ENCODE measurements around the gene RAB9A. TPM values are rescaled to one million over a fixed set of nuclear protein-coding genes. Genes with fewer than 3 reads are reported as not detected.

Gene RAB9A
- total and polyA plus RNA-seq, 10 of the 15 experiments (the other 5 are each of a cell fraction or from before 2014, with no cell fraction given): 42.1 to 142 (median 49.9) TPM

- FAIRE-seq (no peak), ATAC-seq (no peak), DNase-seq (ENCODE audit: low read depth, low spot score) (no peak)
- POLR2A ChIA-PET: no interaction called here
- no peak overlapping the region for H3K4me2 ChIP-seq (ENCODE audit: control insufficient read depth, insufficient read depth)
- CTCF ChIA-PET: interaction anchor here (0.7 to 3.0 kb wide), 4 partner anchors 24 to 71 kb away, joined by 3 to 23 read pairs (median 14); partner anchors contain the start of genes OFD1 and TRAPPC2
- intact Hi-C loops (cut with micrococcal nuclease; ENCODE audit: unreplicated experiment): loop anchor here (10.0 kb wide), 1 partner anchor 719 kb away; no protein-coding TSS in a partner anchor
- 69% methylated on average over 3 of the region's 3 CpGs for WGBS (ENCODE audit: insufficient coverage, insufficient replicate concordance, low lambda C conversion rate, missing lambda C conversion rate)
- peaks cover 4% of the 10 kb centered on the region for H3K79me2 ChIP-seq (ENCODE audit: control insufficient read depth, insufficient read depth, low read length)
- RAD21 ChIA-PET (ENCODE audit: unreplicated experiment): interaction anchor here (1.2 to 3.1 kb wide), 4 partner anchors 28 to 364 kb away, joined by 3 to 38 read pairs (median 7); no protein-coding TSS in a partner anchor
- no peak overlapping the region for H3K4me3 ChIP-seq
- no peaks in the 10 kb centered on the region for H4K20me1 ChIP-seq (ENCODE audit: control insufficient read depth, insufficient read depth)
- no peak for TF ChIP-seq NFIC (IDR thresholded peaks at IDR 0.05; ENCODE audit: low read depth, low read length)
- no peak for TF ChIP-seq CBX5 (IDR thresholded peaks at IDR 0.05; ENCODE audit: low read depth)
- H3K27ac ChIP-seq (ENCODE audit: control insufficient read depth, insufficient read depth): no peak overlapping the region
- H2AFZ ChIP-seq (ENCODE audit: control insufficient read depth, low read depth, low read length): no peak overlapping the region
- SMC1A ChIA-PET (ENCODE audit: uncharacterized antibody, unreplicated experiment): interaction anchor here (0.9 to 6.5 kb wide), 4 partner anchors 15 to 82 kb away, joined by 3 to 115 read pairs (median 46); partner anchors contain the start of genes OFD1 and TRAPPC2
- BruUV-seq (replicated peaks): no TSS peak
- peaks cover 0 to 4% of the 10 kb centered on the region in 2 experiments; a peak in 1 of 4 replicates for H3K36me3 ChIP-seq (ENCODE audit: control insufficient read depth in 2 of 2, insufficient read depth in 2 of 2, low read length in 1 of 2)
- in situ Hi-C loops (cut with MboI): loop anchor here (25.0 kb wide), 1 partner anchor 702 kb away; no protein-coding TSS in a partner anchor
- no peaks in the 10 kb centered on the region for H3K27me3 ChIP-seq (replicated peaks in 1 of 2; ENCODE audit: control insufficient read depth in 2 of 2, insufficient read depth in 2 of 2, low read length in 1 of 2)
- H3K9me3 ChIP-seq (replicated peaks; ENCODE audit: control insufficient read depth, insufficient read depth, low read length): no peaks in the 10 kb centered on the region
- H3K9ac ChIP-seq (ENCODE audit: control insufficient read depth, insufficient read depth, low read length): no peak overlapping the region
- H3K4me1 ChIP-seq (ENCODE audit: control insufficient read depth, insufficient read depth, low read length): peaks cover 23% of the 10 kb centered on the region
Observed at GRCh38 chrX:13664020-13664419, 24.9 kb upstream of the RAB9A start.

- DNase-seq (ENCODE audit: low read depth, low spot score) (no peak), FAIRE-seq (no peak), ATAC-seq (no peak)
- intact Hi-C loops (cut with micrococcal nuclease; ENCODE audit: unreplicated experiment) (loop anchor here (10.0 kb wide), 1 partner anchor 722 kb away; no protein-coding TSS in a partner anchor), in situ Hi-C loops (cut with MboI) (loop anchor here (25.0 kb wide), 1 partner anchor 705 kb away; no protein-coding TSS in a partner anchor)
- Histone ChIP-seq H3K4me1 (ENCODE audit: control insufficient read depth, insufficient read depth, low read length) (peaks cover 40% of the 10 kb centered on the region), H4K20me1 (ENCODE audit: control insufficient read depth, insufficient read depth) (no peaks in the 10 kb centered on the region), H3K79me2 (ENCODE audit: control insufficient read depth, insufficient read depth, low read length) (peaks cover 5% of the 10 kb centered on the region; the same call in 1 of the 2 replicates), H3K27ac (ENCODE audit: control insufficient read depth, insufficient read depth) (no peak overlapping the region), H3K36me3 (ENCODE audit: control insufficient read depth in 2 of 2, insufficient read depth in 2 of 2, low read length in 1 of 2) (peaks cover 0 to 4% of the 10 kb centered on the region in 2 experiments; a peak in 1 of 4 replicates), H2AFZ (ENCODE audit: control insufficient read depth, low read depth, low read length) (no peak overlapping the region), H3K27me3 (replicated peaks in 1 of 2; ENCODE audit: control insufficient read depth in 2 of 2, insufficient read depth in 2 of 2, low read length in 1 of 2) (no peaks in the 10 kb centered on the region), H3K9me3 (replicated peaks; ENCODE audit: control insufficient read depth, insufficient read depth, low read length) (no peaks in the 10 kb centered on the region), H3K4me3 (no peak overlapping the region), H3K4me2 (ENCODE audit: control insufficient read depth, insufficient read depth) (no peak overlapping the region; the same call in 1 of the 2 replicates), H3K9ac (ENCODE audit: control insufficient read depth, insufficient read depth, low read length) (no peak overlapping the region)
- no TSS peak for BruUV-seq (replicated peaks)
- TF ChIP-seq CHD2 (IDR thresholded peaks at IDR 0.05; ENCODE audit: borderline replicate concordance, low read depth, low read length) (no peak), POLR2A (IDR thresholded peaks at IDR 0.05; ENCODE audit: low read depth, low read length) (no peak), SRF (IDR thresholded peaks at IDR 0.05; ENCODE audit: low read depth in 2 of 2, low read length in 2 of 2) (no peak), IRF4 (IDR thresholded peaks at IDR 0.05; ENCODE audit: low read depth, low read length) (no peak), BMI1 (IDR thresholded peaks at IDR 0.05; ENCODE audit: borderline replicate concordance) (no peak), RUNX3 (IDR thresholded peaks at IDR 0.05; ENCODE audit: low read length) (no peak), ATF2 (IDR thresholded peaks at IDR 0.05; ENCODE audit: low read length) (no peak), HDAC6 (IDR thresholded peaks at IDR 0.05; ENCODE audit: unreplicated experiment) (no peak)
- TF ChIP-seq, protein P1, sequence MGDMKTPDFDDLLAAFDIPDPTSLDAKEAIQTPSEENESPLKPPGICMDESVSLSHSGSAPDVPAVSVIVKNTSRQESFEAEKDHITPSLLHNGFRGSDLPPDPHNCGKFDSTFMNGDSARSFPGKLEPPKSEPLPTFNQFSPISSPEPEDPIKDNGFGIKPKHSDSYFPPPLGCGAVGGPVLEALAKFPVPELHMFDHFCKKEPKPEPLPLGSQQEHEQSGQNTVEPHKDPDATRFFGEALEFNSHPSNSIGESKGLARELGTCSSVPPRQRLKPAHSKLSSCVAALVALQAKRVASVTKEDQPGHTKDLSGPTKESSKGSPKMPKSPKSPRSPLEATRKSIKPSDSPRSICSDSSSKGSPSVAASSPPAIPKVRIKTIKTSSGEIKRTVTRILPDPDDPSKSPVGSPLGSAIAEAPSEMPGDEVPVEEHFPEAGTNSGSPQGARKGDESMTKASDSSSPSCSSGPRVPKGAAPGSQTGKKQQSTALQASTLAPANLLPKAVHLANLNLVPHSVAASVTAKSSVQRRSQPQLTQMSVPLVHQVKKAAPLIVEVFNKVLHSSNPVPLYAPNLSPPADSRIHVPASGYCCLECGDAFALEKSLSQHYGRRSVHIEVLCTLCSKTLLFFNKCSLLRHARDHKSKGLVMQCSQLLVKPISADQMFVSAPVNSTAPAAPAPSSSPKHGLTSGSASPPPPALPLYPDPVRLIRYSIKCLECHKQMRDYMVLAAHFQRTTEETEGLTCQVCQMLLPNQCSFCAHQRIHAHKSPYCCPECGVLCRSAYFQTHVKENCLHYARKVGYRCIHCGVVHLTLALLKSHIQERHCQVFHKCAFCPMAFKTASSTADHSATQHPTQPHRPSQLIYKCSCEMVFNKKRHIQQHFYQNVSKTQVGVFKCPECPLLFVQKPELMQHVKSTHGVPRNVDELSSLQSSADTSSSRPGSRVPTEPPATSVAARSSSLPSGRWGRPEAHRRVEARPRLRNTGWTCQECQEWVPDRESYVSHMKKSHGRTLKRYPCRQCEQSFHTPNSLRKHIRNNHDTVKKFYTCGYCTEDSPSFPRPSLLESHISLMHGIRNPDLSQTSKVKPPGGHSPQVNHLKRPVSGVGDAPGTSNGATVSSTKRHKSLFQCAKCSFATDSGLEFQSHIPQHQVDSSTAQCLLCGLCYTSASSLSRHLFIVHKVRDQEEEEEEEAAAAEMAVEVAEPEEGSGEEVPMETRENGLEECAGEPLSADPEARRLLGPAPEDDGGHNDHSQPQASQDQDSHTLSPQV (IDR thresholded peaks at IDR 0.05): no peak
- ChIA-PET RAD21 (ENCODE audit: unreplicated experiment) (interaction anchor here (1.0 to 6.4 kb wide), 3 partner anchors 30 to 365 kb away, joined by 4 to 103 read pairs (median 4); partner anchors contain the start of genes OFD1 and TRAPPC2), POLR2A (no interaction called here), CTCF (interaction anchor here (1.3 to 1.8 kb wide), 3 partner anchors 20 to 82 kb away, joined by 4 to 6 read pairs (median 5); no protein-coding TSS in a partner anchor), SMC1A (ENCODE audit: uncharacterized antibody, unreplicated experiment) (interaction anchor here (0.9 to 6.5 kb wide), 4 partner anchors 18 to 82 kb away, joined by 3 to 115 read pairs (median 5); no protein-coding TSS in a partner anchor)
- WGBS (ENCODE audit: insufficient coverage, insufficient replicate concordance, low lambda C conversion rate, missing lambda C conversion rate): 51% methylated on average over 3 of the region's 3 CpGs
Observed at GRCh38 chrX:13666836-13667235, 22.1 kb upstream of the RAB9A start.
